T-cell (primary cell): ENCODE results near the gene KCNIP3. TPM values are rescaled to one million over a fixed set of nuclear protein-coding genes. Genes with fewer than 3 reads are reported as not detected.

ENCODE experiments used
- ATAC-seq, 4 experiments: fragments of 200-7000 bp in 3 of 4; fragments of 150-1000 bp in 1 of 4; cut with Tn5 transposase; replicated peaks in 1 of 4; 1 replicate in 3 of 4; 2 replicates in 1 of 4; pipeline ENCODE4 v1.10.0; 2021; ENCODE audit warnings: moderate library complexity in 3 of 4, mild to moderate bottlenecking in 2 of 4, moderate number of reproducible peaks in 1 of 4
- CTCF ChIA-PET, 2 donors: fragments of 300-600 bp; sonication (Branson Sonifier 250); formaldehyde crosslinking; loops; one replicate each; lab custom pipeline; 2022; ENCODE audit warnings: antibody characterized with exemption in 2 of 2; lab: Charles Lee
- POLR2A ChIA-PET, 2 donors: fragments of 300-600 bp; sonication (Branson Sonifier 250); formaldehyde crosslinking; loops; one replicate each; lab custom pipeline; 2022; ENCODE audit warnings: antibody characterized with exemption in 2 of 2; lab: Charles Lee
- DNase-seq, 35 experiments: peaks; one replicate each; pipeline versions ENCODE4 v3.0.0 to v3.0.0-alpha.2; 2013 to 2023
- H3K27ac ChIP-seq: one replicate; pipeline ENCODE4 v1.5.1; 2013; ENCODE audit warnings: low read length
- H3K27me3 ChIP-seq, 2 experiments: replicated peaks in 1 of 2; 1 replicate in 1 of 2; 2 replicates in 1 of 2; pipeline versions ENCODE4 v1.6.1 to v1.7.0; 2013; ENCODE audit warnings: low read length in 1 of 2, mixed read lengths in 1 of 2; ENCODE audit not compliant: control insufficient read depth in 2 of 2, insufficient read depth in 2 of 2; ENCODE audit errors: extremely low read depth in 1 of 2
- H3K36me3 ChIP-seq, 2 donors: 1 replicate in 1 of 2; 2 replicates in 1 of 2; pipeline versions ENCODE4 v1.6.1 to v1.7.0; 2013; ENCODE audit warnings: low read length in 1 of 2; ENCODE audit not compliant: control insufficient read depth in 2 of 2, insufficient read depth in 1 of 2; ENCODE audit errors: extremely low read depth in 1 of 2
- H3K4me1 ChIP-seq, 2 experiments: 1 replicate in 1 of 2; 2 replicates in 1 of 2; pipeline versions ENCODE4 v1.6.1 to v1.7.0; 2013; ENCODE audit warnings: low read length in 2 of 2, mixed read lengths in 1 of 2; ENCODE audit not compliant: insufficient read depth in 2 of 2, control insufficient read depth in 1 of 2; ENCODE audit errors: extremely low read depth in 1 of 2
- H3K4me3 ChIP-seq, 2 donors: 1 replicate in 1 of 2; 2 replicates in 1 of 2; pipeline versions ENCODE4 v1.5.1 to v1.7.0; 2013; ENCODE audit warnings: mild to moderate bottlenecking in 2 of 2, low read length in 1 of 2, moderate library complexity in 1 of 2; ENCODE audit not compliant: control insufficient read depth in 1 of 2; ENCODE audit errors: extremely low read depth in 1 of 2
- H3K9me3 ChIP-seq: 2 replicates; pipeline ENCODE4 v1.7.0; 2013
- H3K27ac Mint-ChIP-seq, 2 donors: one replicate each; pipeline ENCODE4 v1.8.0; 2020 to 2021; ENCODE audit warnings: mild to moderate bottlenecking in 2 of 2, mixed read lengths in 2 of 2
- H3K27me3 Mint-ChIP-seq, 2 donors: one replicate each; pipeline ENCODE4 v1.8.0; 2021 to 2022; ENCODE audit warnings: mixed read lengths in 2 of 2
- H3K36me3 Mint-ChIP-seq: one replicate; pipeline ENCODE4 v1.8.0; 2021; ENCODE audit warnings: mixed read lengths
- H3K4me1 Mint-ChIP-seq, 3 donors: one replicate each; pipeline ENCODE4 v1.8.0; 2020 to 2022; ENCODE audit warnings: mixed read lengths in 3 of 3, mild to moderate bottlenecking in 1 of 3
- H3K4me3 Mint-ChIP-seq, 3 donors: one replicate each; pipeline ENCODE4 v1.8.0; 2020 to 2022; ENCODE audit warnings: mild to moderate bottlenecking in 3 of 3, mixed read lengths in 3 of 3, moderate library complexity in 3 of 3
- H3K9me3 Mint-ChIP-seq, 3 donors: one replicate each; pipeline ENCODE4 v1.8.0; 2020 to 2022; ENCODE audit warnings: mixed read lengths in 3 of 3
- WGBS: methylation state at CpG from one replicate; pipeline ENCODE4 v1.1.5; 2013; ENCODE audit warnings: missing lambda C conversion rate; ENCODE audit not compliant: insufficient coverage; 5-methylcytosine and 5-hydroxymethylcytosine counted together
- total RNA-seq, 35 experiments: library from RNA in 6 of 35; stranded (reverse) in 6 of 35; fragments of 120-200 nt in 1 of 35; gene quantifications; one replicate each; pipeline versions ENCODE4 v1.2.1 to v1.2.4 and lab custom pipeline; 2013 to 2026

KCNIP3 gene
- total RNA-seq, 5 donors from 2014 or later (not counting 1 experiment from before 2014, with no cell fraction given), result not detected

DNA sequence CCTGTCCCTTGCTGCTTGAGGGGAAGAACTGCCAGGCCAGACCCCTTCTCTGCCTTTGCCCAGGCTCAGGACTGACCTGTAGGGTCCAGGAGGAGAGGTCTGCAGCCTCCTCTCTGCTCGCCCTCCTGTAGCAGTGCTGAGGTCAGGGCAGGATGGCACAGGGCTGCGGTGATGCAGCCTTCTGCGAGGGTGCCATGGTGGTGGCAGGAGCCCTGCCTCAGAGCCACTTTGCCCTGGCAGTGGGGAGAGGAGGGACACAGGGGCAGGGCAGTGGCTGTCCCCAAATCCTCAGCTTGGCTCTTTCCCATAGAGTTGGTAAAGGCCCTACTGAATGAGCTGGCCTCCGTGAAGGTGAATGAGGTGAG is 22.0 kb upstream of the KCNIP3 start:
- H3K4me3 Mint-ChIP-seq, result no peak overlapping the region
- DNase-seq, result peak in 2 of 35 experiments; percentile 1 to 15
- 92% methylated on average over 4 of the region's 4 CpGs for WGBS
- no peak for ATAC-seq
- peaks cover 0 to 2% of the 10 kb centered on the region in 2 donors for H3K27me3 Mint-ChIP-seq
- H3K27ac Mint-ChIP-seq, result no peak overlapping the region
- H3K27me3 ChIP-seq, result peaks cover 0 to 10% of the 10 kb centered on the region in 2 experiments
- H3K27ac ChIP-seq, result no peak overlapping the region
- POLR2A ChIA-PET, result no interaction called here
- no peaks in the 10 kb centered on the region for H3K4me1 Mint-ChIP-seq
- no peaks in the 10 kb centered on the region for H3K9me3 Mint-ChIP-seq
- H3K36me3 Mint-ChIP-seq, result no peaks in the 10 kb centered on the region
- CTCF ChIA-PET, result no interaction called here
- H3K4me1 ChIP-seq, result no peaks in the 10 kb centered on the region
- H3K36me3 ChIP-seq, result no peaks in the 10 kb centered on the region
- H3K9me3 ChIP-seq, result no peaks in the 10 kb centered on the region
- no peak overlapping the region for H3K4me3 ChIP-seq

GRCh38 chr2:95275601-95276243 is 21.4 kb upstream of the KCNIP3 start:
- POLR2A ChIA-PET, result no interaction called here
- H3K4me1 ChIP-seq, result no peaks in the 10 kb centered on the region
- no peaks in the 10 kb centered on the region for H3K4me1 Mint-ChIP-seq
- H3K4me3 Mint-ChIP-seq, result no peak overlapping the region
- no peaks in the 10 kb centered on the region for H3K9me3 ChIP-seq
- peaks cover 0 to 12% of the 10 kb centered on the region in 2 experiments for H3K27me3 ChIP-seq
- CTCF ChIA-PET, result no interaction called here
- no peaks in the 10 kb centered on the region for H3K36me3 Mint-ChIP-seq
- no peaks in the 10 kb centered on the region for H3K27me3 Mint-ChIP-seq
- WGBS, result 87% methylated on average over 25 of the region's 28 CpGs
- no peaks in the 10 kb centered on the region for H3K36me3 ChIP-seq
- DNase-seq (peak in 3 of 35 experiments; percentile 1 to 17 (median 2)), ATAC-seq (no peak)
- H3K9me3 Mint-ChIP-seq, result no peaks in the 10 kb centered on the region
- no peak overlapping the region for H3K4me3 ChIP-seq
- no peak overlapping the region for H3K27ac Mint-ChIP-seq
- H3K27ac ChIP-seq, result no peak overlapping the region

- H3K4me3 ChIP-seq, result no peak overlapping the region
- H3K4me1 ChIP-seq, result no peaks in the 10 kb centered on the region
- DNase-seq, result peak in 1 of 35 experiments; percentile 20
- Mint-ChIP-seq H3K27me3 (no peaks in the 10 kb centered on the region), H3K9me3 (no peaks in the 10 kb centered on the region), H3K4me3 (no peak overlapping the region), H3K27ac (no peak overlapping the region), H3K36me3 (no peaks in the 10 kb centered on the region), H3K4me1 (no peaks in the 10 kb centered on the region)
- H3K27ac ChIP-seq, result no peak overlapping the region
- no peaks in the 10 kb centered on the region for H3K9me3 ChIP-seq
- ChIA-PET POLR2A (no interaction called here), CTCF (no interaction called here)
- 84% methylated on average over 10 of the region's 22 CpGs for WGBS
- H3K27me3 ChIP-seq, result peaks cover 0 to 15% of the 10 kb centered on the region in 2 experiments
- no peak for ATAC-seq
- H3K36me3 ChIP-seq, result no peaks in the 10 kb centered on the region
Observed at GRCh38 chr2:95276244-95276887, 20.8 kb upstream of the KCNIP3 start.

DNA sequence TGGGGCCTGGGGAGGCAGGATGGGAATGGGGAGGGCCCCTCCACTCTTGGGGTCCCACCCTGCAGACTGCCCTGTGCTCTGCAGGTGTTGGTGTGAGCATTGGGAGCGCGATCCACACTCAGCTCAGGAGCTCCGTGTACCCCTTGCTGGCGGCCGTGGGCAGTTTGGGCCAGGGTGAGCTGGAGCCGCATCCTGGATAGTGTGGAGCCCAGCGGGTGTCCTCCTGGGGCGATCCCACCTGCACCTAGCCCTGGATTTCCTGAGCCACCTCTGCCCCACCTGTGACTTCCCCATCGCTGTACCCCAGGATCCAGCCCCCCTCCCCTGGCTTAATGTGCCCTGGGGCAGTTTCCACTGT is 20.3 kb upstream of the KCNIP3 start:
- Mint-ChIP-seq H3K36me3 (no peaks in the 10 kb centered on the region), H3K27ac (no peak overlapping the region), H3K4me3 (no peak overlapping the region), H3K4me1 (no peaks in the 10 kb centered on the region), H3K9me3 (no peaks in the 10 kb centered on the region), H3K27me3 (no peaks in the 10 kb centered on the region)
- H3K27ac ChIP-seq, result no peak overlapping the region
- DNase-seq (no peak), ATAC-seq (no peak)
- H3K4me3 ChIP-seq, result no peak overlapping the region
- peaks cover 0 to 15% of the 10 kb centered on the region in 2 experiments for H3K27me3 ChIP-seq
- no peaks in the 10 kb centered on the region for H3K4me1 ChIP-seq
- WGBS, result 96% methylated on average over 7 of the region's 9 CpGs
- H3K36me3 ChIP-seq, result no peaks in the 10 kb centered on the region
- no peaks in the 10 kb centered on the region for H3K9me3 ChIP-seq
- ChIA-PET POLR2A (no interaction called here), CTCF (no interaction called here)

GRCh38 chr2:95277246-95277906 is 19.8 kb upstream of the KCNIP3 start:
- ChIA-PET CTCF (no interaction called here), POLR2A (no interaction called here)
- Mint-ChIP-seq H3K27ac (no peak overlapping the region), H3K36me3 (no peaks in the 10 kb centered on the region), H3K4me3 (no peak overlapping the region), H3K27me3 (no peaks in the 10 kb centered on the region), H3K4me1 (no peaks in the 10 kb centered on the region), H3K9me3 (no peaks in the 10 kb centered on the region)
- Histone ChIP-seq H3K4me3 (no peak overlapping the region), H3K36me3 (no peaks in the 10 kb centered on the region), H3K27ac (no peak overlapping the region), H3K9me3 (no peaks in the 10 kb centered on the region), H3K4me1 (no peaks in the 10 kb centered on the region), H3K27me3 (peaks cover 0 to 15% of the 10 kb centered on the region in 2 experiments)
- no peak for DNase-seq
- 91% methylated on average over 11 of the region's 11 CpGs for WGBS
- ATAC-seq, result no peak

GRCh38 chr2:95278051-95278471 is 19.1 kb upstream of the KCNIP3 start:
- Mint-ChIP-seq H3K9me3 (no peaks in the 10 kb centered on the region), H3K27me3 (no peaks in the 10 kb centered on the region), H3K36me3 (no peaks in the 10 kb centered on the region), H3K4me1 (no peaks in the 10 kb centered on the region), H3K27ac (no peak overlapping the region), H3K4me3 (no peak overlapping the region)
- DNase-seq (no peak), ATAC-seq (no peak)
- no peak overlapping the region for H3K27ac ChIP-seq
- no peak overlapping the region for H3K4me3 ChIP-seq
- 87% methylated on average over 7 of the region's 7 CpGs for WGBS
- ChIA-PET CTCF (no interaction called here), POLR2A (no interaction called here)
- H3K4me1 ChIP-seq, result no peaks in the 10 kb centered on the region
- H3K27me3 ChIP-seq, result peaks cover 0 to 14% of the 10 kb centered on the region in 2 experiments
- no peaks in the 10 kb centered on the region for H3K9me3 ChIP-seq
- no peaks in the 10 kb centered on the region for H3K36me3 ChIP-seq
